HCT116 (cell line): ENCODE measurements around the gene FOXK2. TPM values are rescaled to one million over a fixed set of nuclear protein-coding genes. Genes with fewer than 3 reads are reported as not detected.

Experiments used
- ATAC-seq: fragments of 200-7000 bp; cut with Tn5 transposase; 2 replicates; pipeline ENCODE4 v1.9.1; 2020; ENCODE audit warnings: mild to moderate bottlenecking, moderate library complexity
- BruUV-seq: library from RNA; stranded (reverse); fragments of 400-500 nt; replicated peaks from 2 replicates; lab custom pipeline; 2021; lab: Mats Ljungman, UMichigan
- CTCF ChIA-PET: fragments of 300-600 bp; sonication (Branson Sonifier 250); formaldehyde crosslinking; loops from one replicate; lab custom pipeline; 2021; ENCODE audit warnings: antibody characterized with exemption; lab: Charles Lee
- POLR2A ChIA-PET: fragments of 300-600, 350-600 bp; sonication (Branson Sonifier 250); formaldehyde crosslinking; loops from one replicate; lab custom pipeline; 2021; ENCODE audit warnings: antibody characterized with exemption; lab: Charles Lee
- RAD21 ChIA-PET, 2 experiments: fragments of 300-600 bp; sonication (Branson Sonifier 250); formaldehyde crosslinking; loops; one replicate each; lab custom pipeline; 2023; ENCODE audit warnings: low total read pairs in 2 of 2; ENCODE audit not compliant: uncharacterized antibody in 2 of 2, unreplicated experiment in 2 of 2, low non-redundant PET in 1 of 2; lab: Charles Lee
- DNase-seq: peaks from one replicate; pipeline ENCODE4 v3.0.0-alpha.2; 2010; ENCODE audit warnings: low read depth, low spot score
- H2AFZ ChIP-seq: fragments of 200-600 bp; shearing (Covaris generic), sonication (generic); 2 replicates; pipeline ENCODE4 v1.6.1; 2017; ENCODE audit warnings: low read depth, mixed run types, mixed read lengths, antibody characterized with exemption, low read length; ENCODE audit not compliant: poor library complexity, severe bottlenecking
- H3K27ac ChIP-seq: 2 replicates; pipeline ENCODE4 v1.5.1; 2012; ENCODE audit warnings: low read depth, low read length
- H3K27me3 ChIP-seq: fragments of 200-600 bp; sonication (generic); 2 replicates; pipeline ENCODE4 v1.6.1; 2016; ENCODE audit warnings: mixed run types, low read length, mixed read lengths; ENCODE audit not compliant: insufficient read depth
- H3K36me3 ChIP-seq, 2 experiments: fragments of 200-500 bp in 1 of 2; fragments of 200-600 bp in 1 of 2; sonication (Bioruptor generic) in 1 of 2; sonication (generic) in 1 of 2; 2 replicates each; pipeline versions ENCODE4 v1.5.1 to v1.6.1; 2014 to 2016; ENCODE audit warnings: low read length in 2 of 2, inconsistent platforms in 1 of 2, mixed read lengths in 1 of 2, mixed run types in 1 of 2; ENCODE audit not compliant: insufficient read depth in 2 of 2, control insufficient read depth in 1 of 2
- H3K4me1 ChIP-seq, 2 experiments: fragments of 200-600 bp in 1 of 2; sonication (generic) in 1 of 2; 2 replicates each; pipeline versions ENCODE4 v1.5.1 to v1.6.1; 2012 to 2017; ENCODE audit warnings: low read length in 2 of 2, inconsistent platforms in 1 of 2, mild to moderate bottlenecking in 1 of 2, mixed read lengths in 1 of 2, mixed run types in 1 of 2, moderate library complexity in 1 of 2; ENCODE audit not compliant: insufficient read depth in 2 of 2, control insufficient read depth in 1 of 2
- H3K4me2 ChIP-seq: fragments of 200-600 bp; sonication (generic); 2 replicates; pipeline ENCODE4 v1.6.1; 2017; ENCODE audit warnings: mixed run types, low read length, mixed read lengths
- H3K4me3 ChIP-seq, 2 experiments: fragments of 200-600 bp in 1 of 2; sonication (generic) in 1 of 2; replicated peaks in 1 of 2; 2 replicates each; pipeline ENCODE4 v1.5.1; 2011 to 2016; ENCODE audit warnings: low read length in 2 of 2, control low read depth in 1 of 2, low read depth in 1 of 2, mild to moderate bottlenecking in 1 of 2, mixed read lengths in 1 of 2, mixed run types in 1 of 2
- H3K79me2 ChIP-seq: fragments of 200-600 bp; sonication (generic); 2 replicates; pipeline ENCODE4 v1.6.1; 2017; ENCODE audit warnings: mild to moderate bottlenecking, mixed run types, low read length, moderate library complexity, mixed read lengths; ENCODE audit not compliant: insufficient read depth
- H3K9ac ChIP-seq: fragments of 200-600 bp; sonication (generic); 2 replicates; pipeline ENCODE4 v1.6.1; 2016; ENCODE audit warnings: low read length, mixed read lengths
- H3K9me2 ChIP-seq: fragments of 200-600 bp; sonication (generic), shearing (Covaris generic); 2 replicates; pipeline ENCODE4 v1.6.1; 2017; ENCODE audit warnings: mixed run types, mild to moderate bottlenecking, moderate library complexity; ENCODE audit not compliant: insufficient read depth
- H3K9me3 ChIP-seq, 2 experiments: fragments of 200-500 bp in 1 of 2; fragments of 200-600 bp in 1 of 2; sonication (Bioruptor generic) in 1 of 2; sonication (generic) in 1 of 2; 2 replicates each; pipeline ENCODE4 v1.6.1; 2014 to 2017; ENCODE audit warnings: low read length in 2 of 2, mixed read lengths in 2 of 2, inconsistent platforms in 1 of 2, low read depth in 1 of 2, mild to moderate bottlenecking in 1 of 2, mixed run types in 1 of 2, moderate library complexity in 1 of 2; ENCODE audit not compliant: control insufficient read depth in 1 of 2, insufficient read depth in 1 of 2
- H4K20me1 ChIP-seq: fragments of 200-600 bp; sonication (generic), shearing (Covaris generic); 2 replicates; pipeline ENCODE4 v1.6.1; 2017; ENCODE audit warnings: mixed run types, mild to moderate bottlenecking, moderate library complexity; ENCODE audit not compliant: insufficient read depth
- CEBPB ChIP-seq: IDR thresholded peaks from 2 replicates; pipeline ENCODE4 v1.6.1; 2012; ENCODE audit warnings: low read depth
- CTCF ChIP-seq, 3 experiments: fragments of 200-600 bp in 1 of 3; sonication (generic) in 1 of 3; IDR thresholded peaks in 2 of 3; conservative IDR thresholded peaks in 1 of 3; 2 replicates each; pipeline ENCODE4 v1.5.1; 2012 to 2017; ENCODE audit warnings: low read depth in 2 of 3, low read length in 2 of 3, antibody characterized with exemption in 1 of 3, borderline replicate concordance in 1 of 3, control low read depth in 1 of 3, mild to moderate bottlenecking in 1 of 3, mixed read lengths in 1 of 3, mixed run types in 1 of 3, moderate library complexity in 1 of 3; ENCODE audit not compliant: insufficient read depth in 1 of 3
- EGR1 ChIP-seq: IDR thresholded peaks from 2 replicates; pipeline ENCODE4 v1.6.1; 2012; ENCODE audit warnings: low read depth
- ELF1 ChIP-seq: IDR thresholded peaks from 2 replicates; pipeline ENCODE4 v1.6.1; 2012; ENCODE audit warnings: low read depth, borderline replicate concordance
- FOSL1 ChIP-seq: IDR thresholded peaks from 2 replicates; pipeline ENCODE4 v1.6.1; 2012; ENCODE audit warnings: low read depth
- POLR2A ChIP-seq: IDR thresholded peaks from 2 replicates; pipeline ENCODE4 v1.7.0; 2011; ENCODE audit warnings: borderline replicate concordance; ENCODE audit not compliant: insufficient read depth, insufficient read length; ENCODE audit errors: extremely low read depth
- SIN3A ChIP-seq: IDR thresholded peaks from 2 replicates; pipeline ENCODE4 v1.6.1; 2012; ENCODE audit warnings: low read depth
- SP1 ChIP-seq: IDR thresholded peaks from 2 replicates; pipeline ENCODE4 v1.6.1; 2012; ENCODE audit warnings: low read depth
- SRF ChIP-seq: IDR thresholded peaks from 2 replicates; pipeline ENCODE4 v1.6.1; 2012; ENCODE audit warnings: low read depth
- YY1 ChIP-seq: IDR thresholded peaks from 2 replicates; pipeline ENCODE4 v1.6.1; 2011; ENCODE audit warnings: low read length, low read depth, moderate library complexity, mild to moderate bottlenecking; ENCODE audit not compliant: insufficient replicate concordance; ENCODE audit errors: extremely low read depth
- ZNF274 ChIP-seq: fragments of 200-500 bp; sonication (Bioruptor generic); IDR thresholded peaks from 2 replicates; pipeline ENCODE4 v1.6.1; 2014; ENCODE audit warnings: mild to moderate bottlenecking, low read depth, low read length, inconsistent platforms
- intact Hi-C: fragments of 100-400 bp; cut with micrococcal nuclease; formaldehyde crosslinking; loops from 2 replicates; pipeline ENCODE4 v1.10.0; 2022
- total RNA-seq: library from RNA; stranded (reverse); gene quantifications from one replicate; pipeline ENCODE4 v1.2.1, GENCODE V29; 2021; ENCODE audit not compliant: unreplicated experiment

FOXK2 gene
- total RNA-seq, 1 experiment from 2014 or later: 122 TPM

- TF ChIP-seq CTCF (IDR thresholded peaks at IDR 0.05 in 2 of 3, conservative IDR thresholded peaks at IDR 0.05 in 1 of 3; ENCODE audit: borderline replicate concordance in 1 of 3, insufficient read depth in 1 of 3, low read depth in 2 of 3, low read length in 2 of 3) (no peak), EGR1 (no peak), YY1 (no peak), SRF (no peak), CEBPB (no peak), ELF1 (no peak), ZNF274 (no peak), POLR2A (no peak), FOSL1 (no peak), SIN3A (no peak), SP1 (no peak)
Measured at GRCh38 chr17:82560252-82560642, 40.7 kb downstream of the FOXK2 start (continued).

GRCh38 chr17:82560802-82561428 is 41.4 kb downstream of the FOXK2 start:
- H3K9ac ChIP-seq: no peak overlapping the region
- DNase-seq (no peak), ATAC-seq (no peak)
- no peaks in the 10 kb centered on the region for H3K9me2 ChIP-seq
- H3K79me2 ChIP-seq: peaks cover 100% of the 10 kb centered on the region
- H3K36me3 ChIP-seq: peaks cover 10 to 17% of the 10 kb centered on the region in 2 experiments
- no peak for TF ChIP-seq SRF
- H3K4me3 ChIP-seq: no peak overlapping the region
- H3K27me3 ChIP-seq: no peaks in the 10 kb centered on the region
- H3K27ac ChIP-seq: no peak overlapping the region
- CTCF ChIA-PET: no interaction called here
- peaks cover 5 to 24% of the 10 kb centered on the region in 2 experiments; a peak in 1 of 4 replicates for H3K4me1 ChIP-seq
- 0 out of 2 replicates have a peak overlapping the region, but pooled peaks have one; percentile 5 for H3K4me2 ChIP-seq
- RAD21 ChIA-PET: no interaction called here
- no peak overlapping the region for H2AFZ ChIP-seq
- H4K20me1 ChIP-seq: peaks cover 33% of the 10 kb centered on the region; the same call in 1 of the 2 replicates
- no peaks in the 10 kb centered on the region for H3K9me3 ChIP-seq
- intact Hi-C loops: no loop called here
- POLR2A ChIA-PET: no interaction called here
- no TSS peak for BruUV-seq
